ENCODE measurements around the gene PRKCD.

GRCh38 chr3:53147903-53148400 is 13.1 kb upstream of the PRKCD start:
- no peak for TF ChIP-seq GLIS3 (CRISPR knock-in tag; IDR thresholded peaks at IDR 0.05)
- no peak for TF ChIP-seq ISL1 (CRISPR knock-in tag; IDR thresholded peaks at IDR 0.05)
- TF ChIP-seq ZFP30 (CRISPR knock-in tag; IDR thresholded peaks at IDR 0.05): no peak
- TF ChIP-seq TOX (CRISPR knock-in tag; IDR thresholded peaks at IDR 0.05; ENCODE audit: borderline replicate concordance): no peak
- no peak for TF ChIP-seq PATZ1 (CRISPR knock-in tag; IDR thresholded peaks at IDR 0.05; ENCODE audit: borderline replicate concordance)
- no peak for TF ChIP-seq ZFP3 (CRISPR knock-in tag; IDR thresholded peaks at IDR 0.05)
- no peak for TF ChIP-seq CSDC2 (CRISPR knock-in tag; IDR thresholded peaks at IDR 0.05)
- TF ChIP-seq PPARA (CRISPR knock-in tag; IDR thresholded peaks at IDR 0.05; ENCODE audit: borderline replicate concordance): no peak
- no peak for TF ChIP-seq SNAI2 (CRISPR knock-in tag; IDR thresholded peaks at IDR 0.05)
- TF ChIP-seq ESRRG (CRISPR knock-in tag; IDR thresholded peaks at IDR 0.05): no peak
- no peak for TF ChIP-seq ARNTL (CRISPR knock-in tag; IDR thresholded peaks at IDR 0.05; ENCODE audit: borderline replicate concordance, low read depth)
- no peak for TF ChIP-seq POU6F1 (CRISPR knock-in tag; IDR thresholded peaks at IDR 0.05; ENCODE audit: borderline replicate concordance, low read depth)
- TF ChIP-seq TCF4 (CRISPR knock-in tag; IDR thresholded peaks at IDR 0.05; ENCODE audit: borderline replicate concordance): no peak

All from SK-N-SH treated with all-trans-retinoic acid at 6 μM for 48 hours (cell line).